HG03045 (cell line): ENCODE results near the gene DOP1B.
"Not testable (repeated sequence)": the region's sequence is repeated elsewhere in the genome, so short reads cannot be mapped to it uniquely, and the experiment has no call there.

Source experiments
- ATAC-seq: cut with Tn5 transposase; IDR thresholded peaks from one replicate; pipeline ENCODE4 v1.9.1; 2021; ENCODE audit warnings: mild to moderate bottlenecking, moderate library complexity; ENCODE audit not compliant: unreplicated experiment

The DOP1B gene, protein sequence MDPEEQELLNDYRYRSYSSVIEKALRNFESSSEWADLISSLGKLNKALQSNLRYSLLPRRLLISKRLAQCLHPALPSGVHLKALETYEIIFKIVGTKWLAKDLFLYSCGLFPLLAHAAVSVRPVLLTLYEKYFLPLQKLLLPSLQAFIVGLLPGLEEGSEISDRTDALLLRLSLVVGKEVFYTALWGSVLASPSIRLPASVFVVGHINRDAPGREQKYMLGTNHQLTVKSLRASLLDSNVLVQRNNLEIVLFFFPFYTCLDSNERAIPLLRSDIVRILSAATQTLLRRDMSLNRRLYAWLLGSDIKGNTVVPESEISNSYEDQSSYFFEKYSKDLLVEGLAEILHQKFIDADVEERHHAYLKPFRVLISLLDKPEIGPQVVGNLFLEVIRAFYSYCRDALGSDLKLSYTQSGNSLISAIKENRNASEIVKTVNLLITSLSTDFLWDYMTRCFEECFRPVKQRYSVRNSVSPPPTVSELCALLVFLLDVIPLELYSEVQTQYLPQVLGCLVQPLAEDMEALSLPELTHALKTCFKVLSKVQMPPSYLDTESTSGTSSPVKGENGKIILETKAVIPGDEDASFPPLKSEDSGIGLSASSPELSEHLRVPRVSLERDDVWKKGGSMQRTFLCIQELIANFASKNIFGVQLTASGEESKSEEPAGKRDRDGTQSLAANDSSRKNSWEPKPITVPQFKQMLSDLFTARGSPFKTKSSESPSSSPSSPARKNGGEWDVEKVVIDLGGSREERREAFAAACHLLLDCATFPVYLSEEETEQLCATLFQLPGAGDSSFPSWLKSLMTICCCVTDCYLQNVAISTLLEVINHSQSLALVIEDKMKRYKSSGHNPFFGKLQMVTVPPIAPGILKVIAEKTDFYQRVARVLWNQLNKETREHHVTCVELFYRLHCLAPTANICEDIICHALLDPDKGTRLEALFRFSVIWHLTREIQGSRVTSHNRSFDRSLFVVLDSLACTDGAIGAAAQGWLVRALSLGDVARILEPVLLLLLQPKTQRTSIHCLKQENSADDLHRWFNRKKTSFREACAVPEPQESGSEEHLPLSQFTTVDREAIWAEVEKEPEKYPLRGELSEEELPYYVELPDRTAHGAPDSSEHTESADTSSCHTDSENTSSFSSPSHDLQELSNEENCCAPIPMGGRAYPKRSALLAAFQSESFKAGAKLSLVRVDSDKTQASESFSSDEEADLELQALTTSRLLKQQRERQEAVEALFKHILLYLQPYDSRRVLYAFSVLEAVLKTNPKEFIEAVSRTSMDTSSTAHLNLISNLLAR (N-terminal part only)

DNA sequence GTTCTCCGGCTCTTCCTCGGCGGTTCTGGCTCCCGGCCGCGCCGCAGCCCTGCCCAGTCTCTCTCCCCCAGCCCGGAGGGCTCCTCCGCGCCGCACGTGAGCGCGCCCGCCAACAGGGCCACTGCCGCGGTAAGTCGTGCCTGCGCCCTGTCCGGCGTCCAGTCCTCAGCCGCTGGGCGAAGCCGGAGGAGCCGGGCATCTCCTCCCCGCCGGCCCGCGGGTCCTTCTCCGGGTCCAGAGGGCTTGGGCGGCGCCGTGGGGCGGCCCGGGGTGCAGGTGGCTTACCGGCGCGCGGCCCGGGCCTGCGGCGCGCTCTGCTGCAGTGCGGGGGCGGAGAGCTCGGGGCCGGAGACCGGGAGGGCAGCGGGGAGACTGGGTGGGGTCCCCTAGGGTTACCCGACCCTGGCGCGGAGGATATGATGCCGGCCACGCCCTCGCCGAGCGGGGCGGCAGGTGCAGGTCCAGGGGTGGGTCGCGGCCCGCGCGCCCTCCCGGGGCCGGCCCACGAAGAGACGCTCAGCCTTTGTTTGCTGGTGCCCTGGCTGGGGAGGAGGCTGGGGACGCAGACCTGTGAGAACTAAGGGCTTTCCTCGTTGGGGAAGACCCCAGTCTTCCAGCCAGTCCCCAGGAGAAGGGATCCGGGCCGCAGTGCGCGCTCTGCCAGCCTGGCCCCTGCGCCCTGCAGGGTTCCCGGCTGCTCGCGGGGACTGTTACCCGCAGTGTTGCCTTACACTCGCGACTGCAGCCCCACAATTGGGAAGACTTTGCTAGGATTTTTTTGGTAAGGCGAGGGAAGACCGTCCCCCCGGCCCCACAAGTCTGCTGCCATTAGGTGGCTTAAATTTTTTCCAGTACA lies at the start of gene DOP1B:
DOP1B (plus strand) TSS at position 10 of the 856 bp plus-strand sequence. CDS start 7,910 bp downstream, outside the sequence.
- peak; percentile 22 for ATAC-seq

DNA sequence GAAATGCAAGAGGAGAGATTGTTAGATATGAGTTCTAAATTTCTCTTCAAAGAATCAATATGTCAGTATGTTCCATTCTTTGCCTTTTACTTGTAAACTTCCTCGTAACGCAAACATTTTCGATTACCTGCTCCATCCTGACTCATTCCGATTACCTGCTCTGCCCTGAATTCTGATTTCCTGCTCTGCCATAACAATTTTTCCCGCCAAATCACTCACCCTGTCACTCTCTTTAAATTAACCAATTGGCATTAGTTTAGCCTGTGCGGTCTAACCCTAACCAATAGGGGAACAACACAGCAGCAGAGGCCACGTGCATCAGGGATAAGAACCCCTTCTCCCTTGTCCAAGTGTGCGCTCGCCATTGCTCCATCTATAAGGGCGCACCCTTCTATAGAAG lies 46.8 kb upstream of the DOP1B start:
- no peak for ATAC-seq

DNA sequence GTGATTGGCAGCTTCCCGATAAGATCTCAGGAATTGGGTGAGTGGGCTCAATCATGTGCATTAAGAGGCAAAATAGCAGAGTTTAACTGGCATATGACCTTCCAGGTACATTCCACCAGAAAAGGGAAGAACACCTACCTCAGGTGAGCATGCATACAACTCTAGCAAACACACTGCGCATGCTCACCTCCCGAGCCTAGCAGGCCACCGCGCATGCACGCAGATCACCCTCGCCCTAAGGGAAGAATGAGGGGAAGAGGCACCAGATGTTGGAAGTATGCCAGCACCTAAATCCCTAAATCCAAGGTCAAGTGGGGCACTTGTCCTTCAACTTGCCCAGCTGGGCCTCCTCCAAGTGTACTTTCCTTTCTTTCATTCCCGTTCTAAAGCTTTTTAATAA lies 45.4 kb upstream of the DOP1B start:
- ATAC-seq = no peak

DNA sequence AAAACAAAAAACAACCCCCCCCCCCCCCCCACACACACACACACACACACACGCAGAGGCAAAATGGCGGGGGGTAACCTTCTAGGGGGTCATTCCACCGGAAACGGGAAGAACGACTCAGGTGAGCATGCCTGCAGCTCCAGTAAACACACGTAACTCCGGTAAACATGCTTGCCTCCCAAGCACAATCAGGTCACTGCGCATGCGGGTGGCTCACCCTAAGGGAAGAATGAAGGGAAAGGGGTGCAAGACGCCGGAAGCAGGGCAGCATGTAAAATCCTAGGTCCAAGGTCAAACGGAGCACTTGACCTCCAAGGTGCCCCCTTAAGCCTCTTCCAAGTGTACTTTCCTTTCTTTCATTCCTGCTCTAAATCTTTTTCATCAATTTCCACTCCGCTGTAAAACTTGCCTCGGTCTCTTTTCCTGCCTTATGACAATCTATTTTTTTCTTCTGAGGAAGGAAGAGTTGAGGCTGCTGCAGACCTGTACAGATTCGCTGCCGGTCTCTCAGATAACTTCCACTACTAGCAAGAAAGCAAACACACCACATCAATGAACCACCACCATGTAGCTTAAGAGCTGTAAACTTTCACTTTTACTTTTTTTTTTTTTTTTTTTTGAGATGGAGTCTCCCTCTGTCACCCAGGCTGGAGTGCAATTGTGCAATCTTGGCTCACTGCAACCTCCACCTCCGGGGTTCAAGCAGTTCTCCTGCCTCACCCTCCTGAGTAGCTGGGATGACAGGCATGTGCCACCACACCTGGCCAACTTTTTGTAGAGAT lies 42.8 kb upstream of the DOP1B start:
- ATAC-seq = no peak

DNA sequence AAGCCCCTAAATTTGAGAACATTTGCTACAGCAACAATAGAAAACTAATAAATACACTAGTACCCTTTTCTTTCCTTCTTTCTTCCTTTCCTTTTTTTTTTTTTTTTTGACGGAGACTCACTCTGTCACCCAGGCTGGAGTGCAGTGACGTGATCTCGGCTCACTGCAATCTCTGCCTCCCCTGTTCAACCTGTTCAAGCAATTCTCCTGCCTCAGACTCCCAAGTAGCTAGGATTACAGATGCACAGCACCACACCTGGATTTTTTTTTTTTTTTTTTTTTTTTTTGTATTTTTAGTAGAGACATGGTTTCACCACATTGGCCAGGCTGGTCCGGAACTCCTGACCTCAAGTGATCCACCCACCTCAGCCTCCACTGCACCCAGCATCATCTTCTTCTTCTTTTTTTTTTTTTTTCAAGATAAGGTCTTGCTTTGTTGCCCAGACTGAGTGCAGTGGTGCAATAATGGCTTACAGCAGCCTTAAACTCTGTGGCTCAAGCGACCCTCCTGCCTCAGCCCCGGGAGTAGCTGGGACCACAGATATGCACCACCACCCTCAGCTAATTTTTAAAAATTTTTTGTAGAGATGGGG lies 41.4 kb upstream of the DOP1B start:
- ATAC-seq = no peak

DNA sequence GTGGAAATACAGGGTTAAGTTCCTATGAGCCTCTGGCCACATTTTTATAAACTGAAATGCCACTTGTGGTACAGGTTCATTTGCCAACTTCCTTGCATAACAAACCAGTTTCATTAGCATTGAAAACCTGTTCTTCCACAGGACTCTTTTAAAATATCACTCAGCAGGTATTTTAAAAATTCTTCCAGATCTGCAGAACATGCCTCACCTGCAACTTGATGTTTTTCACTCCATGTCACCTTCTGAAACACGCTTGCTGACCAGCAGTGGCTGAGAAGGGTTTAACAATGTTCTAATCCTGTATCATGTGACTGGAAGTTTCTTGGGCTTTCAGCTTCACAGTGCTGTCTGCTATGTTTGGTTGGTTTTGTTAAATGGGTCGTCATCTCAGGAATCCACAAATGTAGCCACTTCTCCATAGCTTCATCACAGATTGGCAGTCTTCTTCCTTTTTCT lies 39.3 kb upstream of the DOP1B start:
- ATAC-seq = no peak

DNA sequence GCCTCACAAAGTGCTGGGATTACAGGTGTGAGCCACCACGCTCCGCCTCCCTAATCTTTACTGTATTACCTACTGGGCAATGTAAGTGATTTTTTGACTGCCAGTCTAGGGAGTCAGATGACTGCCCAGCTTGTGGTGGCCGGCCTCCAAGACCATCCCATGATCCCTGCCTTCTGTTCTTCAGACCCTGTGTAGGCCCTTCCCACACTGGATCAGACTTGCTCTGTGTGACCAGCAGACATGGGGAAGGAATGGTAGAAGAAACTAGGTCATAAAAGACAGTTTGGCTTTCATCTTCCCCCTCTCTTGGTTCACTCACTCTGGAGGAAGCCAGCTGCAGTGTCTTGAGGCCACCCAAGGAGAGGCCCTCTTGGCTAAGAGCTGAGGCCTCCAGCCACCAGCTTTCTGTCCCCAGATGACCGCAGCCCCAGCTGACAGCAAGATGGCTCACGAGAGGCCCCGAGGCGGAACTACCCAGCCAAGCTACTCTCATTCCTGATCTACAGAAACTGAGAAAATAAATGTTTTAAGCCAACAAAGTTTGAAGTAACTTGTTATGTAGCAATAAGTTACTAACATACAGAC lies 36.2 kb upstream of the DOP1B start:
- no peak for ATAC-seq

DNA sequence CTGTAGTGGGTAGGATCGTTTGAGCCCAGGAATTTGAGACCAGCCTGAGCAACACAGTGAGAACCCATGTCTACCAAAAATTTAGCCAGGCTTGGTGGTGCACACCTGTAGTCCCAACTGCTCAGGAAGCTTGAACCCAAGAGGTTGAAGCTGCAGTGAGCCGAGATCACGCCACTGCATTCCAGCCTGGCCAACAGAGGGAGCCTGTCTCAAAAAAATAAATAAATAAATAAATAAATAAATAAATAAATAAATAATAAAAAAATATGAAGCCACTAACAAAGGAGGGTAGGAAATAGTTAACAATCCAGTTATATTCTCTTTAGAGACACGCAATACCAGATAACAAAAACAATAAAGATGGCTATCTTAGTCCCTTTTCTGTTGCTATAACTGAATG lies 33.6 kb upstream of the DOP1B start:
- ATAC-seq = no peak

DNA sequence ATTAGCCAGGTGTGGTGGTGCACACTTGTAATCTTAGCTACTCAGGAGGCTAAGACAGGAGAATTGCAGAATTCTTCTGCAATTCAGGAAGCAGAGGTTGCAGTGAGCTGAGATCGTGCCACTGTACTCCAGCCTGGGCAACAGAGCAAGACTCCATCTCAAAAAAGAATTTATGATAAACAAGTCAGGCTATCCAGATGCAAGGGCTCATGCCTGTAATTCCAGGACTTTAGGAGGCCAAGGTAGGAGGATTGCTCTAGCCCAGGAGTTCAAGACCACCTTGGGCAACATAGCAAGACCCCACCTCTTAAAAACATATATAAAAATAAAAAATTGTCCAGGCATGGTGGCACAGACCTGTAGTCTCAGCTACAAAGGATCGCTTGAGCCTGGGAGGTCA lies 32.2 kb upstream of the DOP1B start:
- ATAC-seq = no peak

DNA sequence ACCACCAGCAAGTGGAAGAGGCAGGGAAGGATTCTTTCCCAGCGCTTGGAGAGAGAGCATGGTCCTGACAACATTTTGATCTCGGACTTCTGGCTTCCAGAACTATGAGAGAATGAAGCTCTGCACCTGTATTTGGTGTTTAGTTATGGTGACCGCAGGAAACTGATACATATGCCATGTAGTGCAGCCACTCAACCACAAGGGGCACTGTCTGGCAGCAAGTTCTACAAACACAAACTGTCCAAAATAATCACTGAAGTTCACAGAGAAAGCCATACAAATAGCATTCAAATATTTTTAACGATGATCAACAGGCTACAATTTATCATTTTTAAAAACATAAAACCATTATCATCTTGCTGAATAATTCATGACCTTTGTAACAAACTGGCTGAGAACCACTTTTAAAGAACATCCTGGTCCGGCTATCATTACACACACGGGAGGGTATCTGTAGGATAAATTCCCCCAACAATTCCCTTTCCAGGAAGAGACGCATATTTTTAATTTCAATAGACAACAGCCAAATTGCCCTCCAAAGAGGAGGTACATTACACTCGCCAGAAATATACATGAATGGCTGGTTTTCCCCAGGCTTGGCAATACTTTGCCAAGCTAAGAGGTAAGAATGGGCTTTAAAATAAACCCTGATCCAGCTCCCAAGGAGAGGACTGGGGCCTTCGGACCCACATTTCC lies 31.0 kb upstream of the DOP1B start:
- ATAC-seq = no peak

DNA sequence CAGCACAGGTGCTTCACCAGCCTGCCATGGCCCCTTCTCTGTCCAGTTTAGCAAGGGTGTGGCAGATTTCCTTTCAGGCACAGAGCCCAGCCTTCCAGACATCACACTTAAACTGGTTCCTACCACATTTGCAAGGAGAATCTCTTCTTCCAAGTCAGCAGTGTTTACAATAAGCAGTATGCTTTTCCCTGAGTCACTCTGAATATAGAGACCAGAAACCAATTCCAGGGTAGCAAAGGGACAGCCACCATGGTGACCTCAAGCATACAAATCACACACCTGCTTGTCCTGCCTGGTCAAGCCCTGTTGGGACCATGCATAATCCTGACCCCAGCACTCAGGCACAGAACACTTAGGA lies 30.4 kb upstream of the DOP1B start:
- no peak for ATAC-seq

DNA sequence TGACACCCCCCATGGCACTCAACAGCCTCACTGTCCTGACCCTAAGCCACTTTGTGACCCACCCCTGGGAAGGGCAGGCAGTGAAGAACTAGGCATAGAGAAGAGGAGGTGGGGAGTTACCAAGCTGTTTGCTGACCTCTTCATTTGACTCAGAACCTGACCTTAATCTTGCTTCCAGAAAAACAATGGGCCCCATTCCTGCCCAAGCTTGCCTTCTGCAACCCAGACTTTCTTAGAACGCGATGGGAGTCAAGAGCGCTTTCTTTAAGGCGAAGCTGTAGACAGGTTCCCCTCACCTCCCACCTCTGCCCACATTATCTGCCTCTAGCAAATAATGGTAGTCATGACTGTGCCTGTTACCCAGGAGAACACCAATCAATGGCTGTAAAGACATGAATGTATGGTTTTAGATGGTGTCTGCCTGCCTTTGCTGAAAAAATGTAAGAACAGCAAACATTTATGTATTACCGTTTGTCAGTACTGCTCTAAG lies 30.0 kb upstream of the DOP1B start:
- ATAC-seq = no peak

DNA sequence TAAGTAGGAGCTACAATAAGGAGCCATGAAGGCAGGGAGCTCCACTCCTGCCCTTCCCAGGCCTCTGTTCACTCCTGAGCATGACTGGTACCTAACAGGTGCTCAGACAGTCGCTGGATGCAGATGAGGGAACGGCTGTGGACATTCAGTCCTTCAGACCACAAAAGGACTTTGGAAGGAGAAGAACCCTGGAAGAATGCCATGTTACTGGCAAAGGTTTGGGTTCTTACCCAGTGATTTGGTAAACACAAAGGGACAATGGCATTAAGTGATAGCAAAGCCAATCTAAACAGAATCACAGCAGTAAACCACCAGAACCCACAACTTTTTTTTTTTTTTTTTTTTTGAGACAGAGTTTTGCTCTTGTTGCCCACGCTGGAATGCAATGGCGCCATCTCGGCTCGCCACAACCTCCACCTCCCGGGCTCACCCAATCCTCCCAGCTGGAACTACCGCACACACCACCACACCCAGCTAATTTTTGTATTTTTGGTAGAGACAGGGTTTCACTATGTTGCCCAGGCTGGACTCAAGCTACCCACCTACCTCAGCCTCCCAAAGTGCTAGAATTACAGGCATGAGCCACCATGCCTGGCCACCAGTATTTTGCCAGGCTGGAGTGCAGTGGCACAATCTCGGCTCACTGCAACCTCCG lies 29.2 kb upstream of the DOP1B start:
- no peak for ATAC-seq

DNA sequence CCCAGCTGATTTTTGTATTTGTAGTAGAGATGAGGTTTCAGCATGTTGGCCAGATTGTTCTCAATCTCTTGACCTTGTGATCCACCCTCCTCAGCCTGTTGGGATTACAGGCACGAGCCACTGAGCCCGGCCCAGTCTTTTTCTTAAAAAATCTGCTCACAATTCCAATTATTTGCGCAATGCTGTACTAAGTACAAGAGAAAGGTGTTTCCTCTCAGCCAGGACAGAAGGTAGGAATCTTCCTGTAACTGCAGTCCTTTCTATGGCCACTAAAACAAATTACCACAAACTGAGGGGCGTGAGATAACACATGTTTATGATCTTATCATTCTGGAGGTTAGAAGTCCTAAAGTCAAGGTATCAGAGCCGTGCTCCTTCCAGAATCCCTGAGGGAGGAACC lies 28.6 kb upstream of the DOP1B start:
- no peak for ATAC-seq

DNA sequence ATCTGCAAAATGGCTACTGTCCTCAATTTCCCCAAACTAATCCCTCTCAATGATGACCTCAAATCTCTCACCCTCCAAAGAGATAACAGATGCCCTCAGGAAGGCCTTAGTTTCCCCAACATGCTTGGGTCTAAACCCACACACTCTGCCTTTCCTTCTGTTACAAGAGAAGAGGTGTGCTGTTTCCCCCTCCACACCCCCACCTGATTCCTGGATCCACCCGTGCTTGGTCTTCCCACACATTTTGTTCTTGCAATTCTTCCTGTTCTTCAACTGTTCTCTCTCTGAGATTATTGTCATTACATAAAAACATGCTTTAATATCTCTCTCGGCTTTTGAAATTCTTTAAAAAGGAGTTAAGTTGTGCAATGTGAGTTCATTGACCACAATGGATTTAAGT lies 27.4 kb upstream of the DOP1B start:
- ATAC-seq = no peak

DNA sequence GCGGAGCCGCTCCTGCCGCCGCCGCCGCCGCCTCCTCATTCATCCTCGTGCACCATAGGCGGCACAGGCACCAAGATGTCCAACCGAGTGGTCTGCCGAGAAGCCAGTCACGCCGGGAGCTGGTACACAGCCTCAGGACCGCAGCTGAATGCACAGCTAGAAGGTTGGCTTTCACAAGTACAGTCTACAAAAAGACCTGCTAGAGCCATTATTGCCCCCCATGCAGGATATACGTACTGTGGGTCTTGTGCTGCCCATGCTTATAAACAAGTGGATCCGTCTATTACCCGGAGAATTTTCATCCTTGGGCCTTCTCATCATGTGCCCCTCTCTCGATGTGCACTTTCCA lies 26.2 kb upstream of the DOP1B start:
- ATAC-seq = not testable (repeated sequence)

DNA sequence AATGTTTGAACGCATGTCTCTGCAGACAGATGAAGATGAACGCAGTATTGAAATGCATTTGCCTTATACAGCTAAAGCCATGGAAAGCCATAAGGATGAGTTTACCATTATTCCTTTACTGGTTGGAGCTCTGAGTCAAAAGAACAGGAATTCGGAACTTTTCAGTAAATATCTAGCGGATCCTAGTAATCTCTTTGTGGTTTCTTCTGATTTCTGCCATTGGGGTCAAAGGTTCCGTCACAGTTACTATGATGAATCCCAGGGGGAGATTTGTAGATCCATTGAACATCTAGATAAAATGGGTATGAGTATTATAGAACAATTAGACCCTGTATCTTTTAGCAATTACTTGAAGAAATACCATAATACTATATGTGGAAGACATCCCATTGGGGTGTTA lies 25.8 kb upstream of the DOP1B start:
- ATAC-seq = not testable (repeated sequence)

DNA sequence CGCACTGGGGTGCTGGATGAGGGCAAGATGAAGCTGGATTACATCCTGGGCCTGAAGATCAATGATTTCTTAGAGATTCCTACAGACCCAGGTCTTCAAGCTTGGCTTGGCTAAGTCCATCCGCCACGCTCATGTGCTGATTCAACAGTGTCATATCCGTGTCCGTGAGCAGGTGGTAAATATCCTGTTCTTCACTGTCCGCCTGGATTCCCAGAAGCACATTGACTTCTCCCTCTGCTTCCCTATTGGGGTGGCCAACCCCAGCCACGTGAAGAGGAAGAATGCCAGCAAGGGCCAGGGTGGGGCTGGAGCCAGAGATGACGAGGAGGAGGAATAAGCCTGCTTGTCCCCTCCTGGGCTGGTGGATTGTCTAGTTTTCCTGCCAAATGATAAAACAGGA lies 23.9 kb upstream of the DOP1B start:
- no peak for ATAC-seq
